DMS153 treated with DMSO at 0.1 percent for 48 hours (cell line): Measurements from ENCODE around the gene OXLD1.

Experiments used
- DNase-seq: peaks from one replicate; lab custom pipeline; 2025; ENCODE audit not compliant: unreplicated experiment; lab: John Stamatoyannopoulos, UW

Gene OXLD1

GRCh38 chr17:81702934-81703746 lies 36.7 kb upstream of the OXLD1 start, which contains the start of gene MRPL12:
Gene MRPL12, plus strand, starts transcription at chr17:81703367. Its CDS starts 135 bp downstream, at chr17:81703502.
- DNase-seq = peak; percentile 80

- no peak for DNase-seq
These were observed 35.1 kb upstream of the OXLD1 start for GRCh38 chr17:81701288-81702071.

- DNase-seq = no peak
These were observed 34.2 kb upstream of the OXLD1 start for GRCh38 chr17:81700353-81701287.

- DNase-seq = no peak
These were observed 31.0 kb upstream of the OXLD1 start for GRCh38 chr17:81697261-81698044.

GRCh38 chr17:81696218-81696941 lies 30.0 kb upstream of the OXLD1 start:
- DNase-seq = no peak

- DNase-seq = no peak
These were observed 29.4 kb upstream of the OXLD1 start for GRCh38 chr17:81695801-81696200.

- no peak for DNase-seq
These were observed 28.8 kb upstream of the OXLD1 start for GRCh38 chr17:81695211-81695610.

- no peak for DNase-seq
These were observed 28.4 kb upstream of the OXLD1 start for GRCh38 chr17:81694810-81695209.

GRCh38 chr17:81693509-81694210 lies 27.3 kb upstream of the OXLD1 start:
- no peak for DNase-seq

- DNase-seq = no peak
These were observed 25.2 kb upstream of the OXLD1 start for GRCh38 chr17:81691608-81692007.

GRCh38 chr17:81691196-81691595 lies 24.8 kb upstream of the OXLD1 start:
- DNase-seq = no peak

- no peak for DNase-seq
These were observed 24.1 kb upstream of the OXLD1 start for GRCh38 chr17:81690549-81690948.

- DNase-seq = no peak
These were observed 23.7 kb upstream of the OXLD1 start for GRCh38 chr17:81690066-81690465.

GRCh38 chr17:81688616-81689015 lies 22.2 kb upstream of the OXLD1 start:
- no peak for DNase-seq

- no peak for DNase-seq
These were observed 21.6 kb upstream of the OXLD1 start for GRCh38 chr17:81687770-81688541.

- no peak for DNase-seq
These were observed 20.2 kb upstream of the OXLD1 start for GRCh38 chr17:81686614-81687013.

- no peak for DNase-seq
These were observed 18.7 kb upstream of the OXLD1 start for GRCh38 chr17:81685108-81685507.

- no peak for DNase-seq
These were observed 18.1 kb upstream of the OXLD1 start for GRCh38 chr17:81684442-81684911.
